Glutamatergic neuron (in vitro differentiated cells): ENCODE measurements around the gene ZNF431. TPM values are rescaled to one million over a fixed set of nuclear protein-coding genes. Genes with fewer than 3 reads are reported as not detected.

Experiments
- DNase-seq: peaks from one replicate; pipeline ENCODE4 v3.0.0; 2022
- H3K27ac Mint-ChIP-seq: one replicate; pipeline ENCODE4 v1.8.0; 2020; ENCODE audit warnings: mild to moderate bottlenecking, mixed read lengths, inconsistent platforms; ENCODE audit not compliant: unreplicated experiment
- H3K27me3 Mint-ChIP-seq: one replicate; pipeline ENCODE4 v1.8.0; 2020; ENCODE audit warnings: mild to moderate bottlenecking, moderate library complexity, mixed read lengths, inconsistent platforms; ENCODE audit not compliant: unreplicated experiment
- H3K36me3 Mint-ChIP-seq: one replicate; pipeline ENCODE4 v1.8.0; 2020; ENCODE audit warnings: mild to moderate bottlenecking, mixed read lengths, inconsistent platforms; ENCODE audit not compliant: unreplicated experiment
- H3K4me1 Mint-ChIP-seq: one replicate; pipeline ENCODE4 v1.8.0; 2020; ENCODE audit warnings: mild to moderate bottlenecking, low read depth, mixed read lengths, inconsistent platforms; ENCODE audit not compliant: unreplicated experiment
- H3K4me3 Mint-ChIP-seq: one replicate; pipeline ENCODE4 v1.8.0; 2020; ENCODE audit warnings: mild to moderate bottlenecking, mixed read lengths, inconsistent platforms; ENCODE audit not compliant: unreplicated experiment
- H3K9me3 Mint-ChIP-seq: one replicate; pipeline ENCODE4 v1.8.0; 2020; ENCODE audit warnings: mild to moderate bottlenecking, moderate library complexity, mixed read lengths, inconsistent platforms; ENCODE audit not compliant: unreplicated experiment
- CTCF ChIP-seq: fragments of 200-600 bp; sonication (generic); IDR thresholded peaks from one replicate; pipeline ENCODE4 v1.5.0; 2021; ENCODE audit not compliant: partially characterized antibody, unreplicated experiment
- total RNA-seq: library from RNA; stranded (reverse); fragmentation: NEBNext Ultra II Directional; extraction: Animal tissue kit (Norgen Biotek cat#: 25700); gene quantifications from one replicate; pipeline ENCODE4 v1.2.1, GENCODE V29; 2021; ENCODE audit not compliant: unreplicated experiment

The ZNF431 gene
- total RNA-seq, 1 donor from 2014 or later: 32.7 TPM

DNA sequence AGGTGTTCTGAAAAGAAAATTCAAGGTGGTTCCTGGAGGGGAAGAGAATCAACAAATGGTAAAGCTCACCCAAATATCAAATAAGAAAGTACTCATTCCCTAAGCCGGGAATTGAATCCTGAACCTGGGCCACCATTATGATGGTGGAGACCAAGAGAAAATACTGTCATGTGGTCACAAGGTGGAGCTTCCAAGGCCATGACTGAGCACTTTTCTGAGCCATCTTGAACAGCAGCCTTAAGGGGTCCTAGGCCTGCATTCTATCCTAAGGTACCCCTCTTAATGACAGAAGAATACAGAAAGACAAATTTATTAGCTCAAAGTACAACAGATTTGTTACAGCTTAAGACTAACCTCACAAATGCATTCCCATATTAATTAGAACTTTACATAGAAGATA is 9.6 kb downstream of the ZNF431 start:
- no peak overlapping the region for H3K27ac Mint-ChIP-seq
- no peaks in the 10 kb centered on the region for H3K4me1 Mint-ChIP-seq
- no peak for DNase-seq
- peaks cover 3% of the 10 kb centered on the region for H3K27me3 Mint-ChIP-seq
- H3K36me3 Mint-ChIP-seq: peaks cover 30% of the 10 kb centered on the region
- H3K9me3 Mint-ChIP-seq: peaks cover 9% of the 10 kb centered on the region
- TF ChIP-seq CTCF: no peak
- no peak overlapping the region for H3K4me3 Mint-ChIP-seq

DNA sequence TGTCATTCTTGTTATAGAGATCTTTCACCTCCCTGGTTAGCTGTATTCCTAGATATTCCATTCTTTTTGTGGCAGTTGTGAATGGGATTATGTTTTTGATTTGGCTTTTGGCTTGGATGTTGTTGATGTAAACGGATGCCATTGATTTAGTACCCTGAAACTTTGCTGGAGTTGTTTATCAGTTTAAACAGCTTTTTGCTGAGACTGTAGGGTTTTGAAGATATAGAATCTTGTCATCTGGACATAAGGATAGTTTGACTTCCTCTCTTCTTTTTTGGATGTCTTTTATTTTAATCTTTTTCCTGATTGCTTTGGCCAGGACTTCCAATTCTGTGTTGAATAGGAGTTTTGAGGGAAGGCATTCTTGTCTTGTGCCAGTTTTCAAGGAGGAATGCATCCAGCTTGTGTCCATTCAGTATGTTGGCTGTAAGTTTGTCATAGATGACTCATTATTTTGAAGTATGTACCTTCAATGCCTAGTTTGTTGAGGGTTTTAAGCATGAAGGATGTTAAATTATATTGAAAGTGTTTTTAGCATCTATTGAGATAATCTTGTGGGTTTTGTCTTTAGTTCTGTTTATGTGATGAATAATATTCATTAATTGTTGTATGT is 16.8 kb downstream of the ZNF431 start:
- Mint-ChIP-seq H3K9me3 (no peaks in the 10 kb centered on the region), H3K4me1 (no peaks in the 10 kb centered on the region), H3K4me3 (no peak overlapping the region), H3K36me3 (peaks cover 13% of the 10 kb centered on the region), H3K27ac (no peak overlapping the region), H3K27me3 (peaks cover 2% of the 10 kb centered on the region)
- TF ChIP-seq CTCF: no peak
- no peak for DNase-seq

- Mint-ChIP-seq H3K4me3 (no peak overlapping the region), H3K27me3 (no peaks in the 10 kb centered on the region), H3K9me3 (no peaks in the 10 kb centered on the region), H3K4me1 (peaks cover 2% of the 10 kb centered on the region), H3K27ac (no peak overlapping the region), H3K36me3 (no peaks in the 10 kb centered on the region)
- no peak for TF ChIP-seq CTCF
- DNase-seq: no peak
Observed at GRCh38 chr19:21164541-21164940, 22.7 kb downstream of the ZNF431 start.

GRCh38 chr19:21166436-21166835 is 24.6 kb downstream of the ZNF431 start:
- Mint-ChIP-seq H3K9me3 (no peaks in the 10 kb centered on the region), H3K27me3 (no peaks in the 10 kb centered on the region), H3K4me1 (peaks cover 2% of the 10 kb centered on the region), H3K4me3 (no peak overlapping the region), H3K27ac (no peak overlapping the region), H3K36me3 (no peaks in the 10 kb centered on the region)
- no peak for DNase-seq
- no peak for TF ChIP-seq CTCF

DNA sequence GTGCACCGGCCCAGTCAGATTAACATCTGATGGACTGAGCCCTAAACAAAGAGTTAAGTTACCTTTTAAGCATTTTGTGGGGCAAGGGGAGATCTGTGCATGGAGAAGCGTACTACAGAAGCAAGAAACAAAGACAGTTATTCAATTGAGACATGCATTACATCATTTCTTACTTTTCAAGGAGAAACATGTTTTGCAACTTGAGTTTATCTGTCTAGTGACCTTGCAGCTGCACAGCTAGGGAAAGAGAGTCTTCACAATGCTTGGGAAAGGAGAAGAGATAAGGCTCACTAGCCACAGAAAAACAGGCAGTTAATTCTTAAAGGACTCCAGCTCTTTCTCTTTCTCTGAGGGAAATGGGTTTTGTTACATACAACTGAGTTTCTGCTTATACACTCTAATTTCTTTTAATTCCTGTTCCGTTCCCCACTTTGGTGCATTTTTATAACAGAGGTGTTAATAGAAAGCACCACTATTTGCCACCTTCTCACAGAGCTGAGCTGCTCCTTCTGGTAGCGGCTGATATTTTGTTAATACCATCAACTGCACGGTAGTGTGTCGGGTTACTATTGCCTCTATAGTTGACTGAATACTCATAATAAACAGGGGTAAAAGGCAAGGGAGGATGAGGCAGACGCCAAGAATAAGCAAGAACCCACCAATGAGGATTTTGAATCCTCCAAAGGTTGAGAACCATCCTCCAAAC is 55.9 kb downstream of the ZNF431 start:
- Mint-ChIP-seq H3K4me3 (no peak overlapping the region), H3K4me1 (no peaks in the 10 kb centered on the region), H3K27ac (no peak overlapping the region), H3K27me3 (no peaks in the 10 kb centered on the region), H3K36me3 (no peaks in the 10 kb centered on the region), H3K9me3 (peaks cover 3% of the 10 kb centered on the region)
- DNase-seq: no peak
- TF ChIP-seq CTCF: no peak
